ENCODE measurements around the gene FBXO33. TPM values are rescaled to one million over a fixed set of nuclear protein-coding genes. Genes with fewer than 3 reads are reported as not detected.
A peak's percentile ranks its signal among the peaks of the same experiment; 100 is the strongest.

FBXO33 gene, protein sequence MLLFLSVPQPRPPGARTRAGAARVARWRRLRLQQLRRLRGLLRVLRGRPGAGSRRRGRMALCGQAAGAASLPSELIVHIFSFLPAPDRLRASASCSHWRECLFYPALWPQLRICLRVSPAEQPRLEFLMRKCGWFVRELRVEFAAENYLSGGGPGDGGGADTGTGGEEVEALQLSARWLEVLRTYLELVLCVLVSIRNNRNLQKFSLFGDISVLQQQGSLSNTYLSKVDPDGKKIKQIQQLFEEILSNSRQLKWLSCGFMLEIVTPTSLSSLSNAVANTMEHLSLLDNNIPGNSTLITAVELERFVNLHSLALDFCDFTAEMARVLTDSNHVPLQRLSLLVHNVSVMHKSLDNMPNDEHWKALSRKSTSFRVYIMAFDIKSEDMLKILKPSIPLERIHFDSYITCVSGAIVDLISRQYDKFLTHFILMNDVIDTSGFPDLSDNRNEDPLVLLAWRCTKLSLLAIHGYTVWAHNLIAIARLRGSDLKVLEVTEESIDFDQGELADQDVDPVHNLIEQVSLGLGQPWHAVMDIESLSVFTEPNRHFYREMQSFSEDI
- total RNA-seq (2021; ENCODE audit: unreplicated experiment) = 6.6 TPM
- polyA plus RNA-seq (2012; ENCODE audit: insufficient read length) = 10.9 TPM
- Bru-seq, nascent RNA = percentile 61 among the genes with signal in this experiment
- percentile 65 among the genes with signal in this experiment for BruChase-seq, experiment 1, labeled RNA remaining after a 2-hour chase
- percentile 53 among the genes with signal in this experiment for BruChase-seq, experiment 2, labeled RNA remaining after a 6-hour chase
- long read RNA-seq, transcript FBXO33-201 (4 exons, 3,853 nt) = major isoform, 7 of 9 reads
- long read RNA-seq, partial matches to known transcripts = 0 of 9 reads
- long read RNA-seq, other reads (novel, unspliced or antisense) = 1 of 9 reads

DNA sequence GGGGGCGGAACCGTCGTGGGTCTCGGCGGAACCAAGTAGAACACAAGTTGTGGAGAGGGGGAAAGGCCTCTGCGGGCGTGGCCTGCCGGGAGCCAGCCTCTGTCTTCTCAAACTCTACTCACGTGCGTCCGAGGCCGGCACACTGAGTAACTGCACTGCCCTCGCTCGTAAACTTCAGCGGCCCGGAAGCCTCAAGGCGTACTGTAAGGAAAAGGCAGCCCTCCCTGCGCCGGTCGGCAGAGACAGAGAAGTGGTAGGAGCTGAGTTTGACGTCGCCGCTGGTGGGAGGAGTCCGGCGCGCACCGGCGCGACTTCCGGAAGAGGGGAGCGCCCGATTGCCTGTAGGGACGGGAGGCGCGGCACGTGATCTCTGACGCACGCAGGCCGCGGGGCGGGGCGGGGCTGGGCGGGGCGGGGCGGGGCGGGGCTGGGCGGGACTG is at the start of gene FBXO33:
TSS of gene FBXO33 (minus strand) at position 255 of the 440 bp plus-strand sequence. CDS start 271 bp downstream, outside the sequence.
- BruUV-seq (replicated peaks) = no TSS peak
- POLR2A ChIA-PET = interaction anchor here (0.6 to 1.0 kb wide), 2 partner anchors 210 to 1872 kb away, joined by 3 read pairs; no protein-coding TSS in a partner anchor
- H3K9me3 ChIP-seq (ENCODE audit: control insufficient read depth, insufficient read depth, low read depth, low read length) = no peaks in the 10 kb centered on the region
- peak within 1 kb of the TSS; percentile 92 for H3K27ac ChIP-seq (ENCODE audit: low read length)
- CTCF ChIA-PET = no interaction called here
- H3K36me3 ChIP-seq (ENCODE audit: control insufficient read depth, insufficient read depth, low read length) = no peaks in the 10 kb centered on the region; the same call in 1 of the 2 replicates
- in situ Hi-C loops (cut with HindIII; ENCODE audit: low pct_unique_long_range_greater_than_20kb, low sequenced_read_pairs) (no loop called here), intact Hi-C loops (cut with micrococcal nuclease; ENCODE audit: unreplicated experiment) (loop anchor here (5.0 kb wide), 2 partner anchors 200 to 325 kb away; partner anchors contain the start of gene MIA2)
- H3K4me3 ChIP-seq (ENCODE audit: low read depth in 2 of 2, low read length in 2 of 2) = peak within 1 kb of the TSS; percentile 72 to 88
- no peak for TF ChIP-seq TCF7L2 (IDR thresholded peaks at IDR 0.05; ENCODE audit: low read depth, low read length)
- TF ChIP-seq, protein P1, sequence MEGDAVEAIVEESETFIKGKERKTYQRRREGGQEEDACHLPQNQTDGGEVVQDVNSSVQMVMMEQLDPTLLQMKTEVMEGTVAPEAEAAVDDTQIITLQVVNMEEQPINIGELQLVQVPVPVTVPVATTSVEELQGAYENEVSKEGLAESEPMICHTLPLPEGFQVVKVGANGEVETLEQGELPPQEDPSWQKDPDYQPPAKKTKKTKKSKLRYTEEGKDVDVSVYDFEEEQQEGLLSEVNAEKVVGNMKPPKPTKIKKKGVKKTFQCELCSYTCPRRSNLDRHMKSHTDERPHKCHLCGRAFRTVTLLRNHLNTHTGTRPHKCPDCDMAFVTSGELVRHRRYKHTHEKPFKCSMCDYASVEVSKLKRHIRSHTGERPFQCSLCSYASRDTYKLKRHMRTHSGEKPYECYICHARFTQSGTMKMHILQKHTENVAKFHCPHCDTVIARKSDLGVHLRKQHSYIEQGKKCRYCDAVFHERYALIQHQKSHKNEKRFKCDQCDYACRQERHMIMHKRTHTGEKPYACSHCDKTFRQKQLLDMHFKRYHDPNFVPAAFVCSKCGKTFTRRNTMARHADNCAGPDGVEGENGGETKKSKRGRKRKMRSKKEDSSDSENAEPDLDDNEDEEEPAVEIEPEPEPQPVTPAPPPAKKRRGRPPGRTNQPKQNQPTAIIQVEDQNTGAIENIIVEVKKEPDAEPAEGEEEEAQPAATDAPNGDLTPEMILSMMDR (IDR thresholded peaks at IDR 0.05) = no peak
- TF ChIP-seq POLR2AphosphoS5 (IDR thresholded peaks at IDR 0.05; ENCODE audit: low read depth, low read length) = no peak
- TF ChIP-seq SIN3A (IDR thresholded peaks at IDR 0.05; ENCODE audit: borderline replicate concordance, insufficient read depth, low read depth, low read length) = no peak
- TF ChIP-seq, protein P2, sequence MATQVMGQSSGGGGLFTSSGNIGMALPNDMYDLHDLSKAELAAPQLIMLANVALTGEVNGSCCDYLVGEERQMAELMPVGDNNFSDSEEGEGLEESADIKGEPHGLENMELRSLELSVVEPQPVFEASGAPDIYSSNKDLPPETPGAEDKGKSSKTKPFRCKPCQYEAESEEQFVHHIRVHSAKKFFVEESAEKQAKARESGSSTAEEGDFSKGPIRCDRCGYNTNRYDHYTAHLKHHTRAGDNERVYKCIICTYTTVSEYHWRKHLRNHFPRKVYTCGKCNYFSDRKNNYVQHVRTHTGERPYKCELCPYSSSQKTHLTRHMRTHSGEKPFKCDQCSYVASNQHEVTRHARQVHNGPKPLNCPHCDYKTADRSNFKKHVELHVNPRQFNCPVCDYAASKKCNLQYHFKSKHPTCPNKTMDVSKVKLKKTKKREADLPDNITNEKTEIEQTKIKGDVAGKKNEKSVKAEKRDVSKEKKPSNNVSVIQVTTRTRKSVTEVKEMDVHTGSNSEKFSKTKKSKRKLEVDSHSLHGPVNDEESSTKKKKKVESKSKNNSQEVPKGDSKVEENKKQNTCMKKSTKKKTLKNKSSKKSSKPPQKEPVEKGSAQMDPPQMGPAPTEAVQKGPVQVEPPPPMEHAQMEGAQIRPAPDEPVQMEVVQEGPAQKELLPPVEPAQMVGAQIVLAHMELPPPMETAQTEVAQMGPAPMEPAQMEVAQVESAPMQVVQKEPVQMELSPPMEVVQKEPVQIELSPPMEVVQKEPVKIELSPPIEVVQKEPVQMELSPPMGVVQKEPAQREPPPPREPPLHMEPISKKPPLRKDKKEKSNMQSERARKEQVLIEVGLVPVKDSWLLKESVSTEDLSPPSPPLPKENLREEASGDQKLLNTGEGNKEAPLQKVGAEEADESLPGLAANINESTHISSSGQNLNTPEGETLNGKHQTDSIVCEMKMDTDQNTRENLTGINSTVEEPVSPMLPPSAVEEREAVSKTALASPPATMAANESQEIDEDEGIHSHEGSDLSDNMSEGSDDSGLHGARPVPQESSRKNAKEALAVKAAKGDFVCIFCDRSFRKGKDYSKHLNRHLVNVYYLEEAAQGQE (IDR thresholded peaks at IDR 0.05; ENCODE audit: insufficient read depth in 1 of 2, low read depth in 2 of 2, low read length in 1 of 2) = no peak
- peaks cover 12% of the 10 kb centered on the region for H3K4me1 ChIP-seq (ENCODE audit: control insufficient read depth, insufficient read depth, low read length)
- H3K27me3 ChIP-seq (ENCODE audit: control insufficient read depth, insufficient read depth, low read length) = no peaks in the 10 kb centered on the region
- DNase-seq (ENCODE audit: low read depth, low spot score) = peak; percentile 74
- peak; percentile 96 for ATAC-seq

DNA sequence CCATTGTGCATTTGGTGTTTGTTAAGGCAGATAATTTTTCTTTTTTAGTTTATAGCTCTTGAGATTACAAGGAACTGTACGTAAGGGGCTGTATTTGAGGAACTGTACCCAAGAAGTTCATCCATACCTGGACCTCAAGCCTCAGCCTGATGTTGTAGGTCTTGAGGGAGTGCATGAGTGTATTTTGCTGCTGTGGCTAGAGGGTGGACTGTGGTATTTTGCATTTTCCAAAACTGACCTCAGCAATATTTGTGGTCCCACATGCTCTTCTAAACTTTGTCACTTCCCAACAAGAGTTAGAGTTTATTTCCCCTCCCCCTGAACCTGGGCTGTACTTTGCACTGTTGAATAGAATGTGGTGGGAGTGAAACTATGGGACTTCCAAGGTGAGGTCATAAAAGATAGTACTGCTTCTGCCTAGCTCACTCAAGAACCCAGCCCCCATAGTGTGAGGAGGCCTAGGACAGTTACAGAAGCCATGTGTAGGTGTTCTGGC is 42.2 kb upstream of the FBXO33 start:
- ATAC-seq (no peak), DNase-seq (ENCODE audit: low read depth, low spot score) (no peak)
- in situ Hi-C loops (cut with HindIII; ENCODE audit: low pct_unique_long_range_greater_than_20kb, low sequenced_read_pairs) (no loop called here), intact Hi-C loops (cut with micrococcal nuclease; ENCODE audit: unreplicated experiment) (no loop called here)
- Histone ChIP-seq H3K27me3 (ENCODE audit: control insufficient read depth, insufficient read depth, low read length) (no peaks in the 10 kb centered on the region), H3K27ac (ENCODE audit: low read length) (no peak overlapping the region), H3K4me3 (ENCODE audit: low read depth in 2 of 2, low read length in 2 of 2) (no peak overlapping the region), H3K4me1 (ENCODE audit: control insufficient read depth, insufficient read depth, low read length) (no peaks in the 10 kb centered on the region), H3K36me3 (ENCODE audit: control insufficient read depth, insufficient read depth, low read length) (no peaks in the 10 kb centered on the region), H3K9me3 (ENCODE audit: control insufficient read depth, insufficient read depth, low read depth, low read length) (no peaks in the 10 kb centered on the region)
- TF ChIP-seq SIN3A (IDR thresholded peaks at IDR 0.05; ENCODE audit: borderline replicate concordance, insufficient read depth, low read depth, low read length) (no peak), POLR2AphosphoS5 (IDR thresholded peaks at IDR 0.05; ENCODE audit: low read depth, low read length) (no peak), TCF7L2 (IDR thresholded peaks at IDR 0.05; ENCODE audit: low read depth, low read length) (no peak)
- TF ChIP-seq, protein P2 (IDR thresholded peaks at IDR 0.05; ENCODE audit: insufficient read depth in 1 of 2, low read depth in 2 of 2, low read length in 1 of 2) = no peak
- TF ChIP-seq, protein P1 (IDR thresholded peaks at IDR 0.05) = no peak
- CTCF ChIA-PET = no interaction called here
- POLR2A ChIA-PET = no interaction called here
- no TSS peak for BruUV-seq (replicated peaks)
